ENCODE results near the gene NR2E1. TPM values are rescaled to one million over a fixed set of nuclear protein-coding genes. Genes with fewer than 3 reads are reported as not detected.

The NR2E1 gene
- total RNA-seq, 1 experiment from 2014 or later = not detected

- Histone ChIP-seq H2AFZ (ENCODE audit: low read length) (no peak overlapping the region), H3K27me3 (ENCODE audit: insufficient read depth, low read length) (peaks cover 96% of the 10 kb centered on the region), H3K23me2 (ENCODE audit: insufficient read length, low read depth, low read length, poor library complexity, severe bottlenecking) (peaks cover 4% of the 10 kb centered on the region), H4K20me1 (ENCODE audit: control insufficient read depth, insufficient read depth, insufficient read length) (no peaks in the 10 kb centered on the region), H3K18ac (ENCODE audit: insufficient read length, low read depth, low read length) (no peak overlapping the region), H3K56ac (ENCODE audit: insufficient read length, low read depth, low read length) (no peak overlapping the region), H2AK5ac (ENCODE audit: insufficient read length, low read length) (no peak overlapping the region), H3K79me2 (ENCODE audit: insufficient read depth, low read length) (no peaks in the 10 kb centered on the region), H2BK5ac (ENCODE audit: insufficient read length, low read length) (no peak overlapping the region), H3K9me3 (ENCODE audit: control insufficient read depth, low read depth, low read length) (no peaks in the 10 kb centered on the region), H2BK120ac (ENCODE audit: low read depth, low read length, poor library complexity, severe bottlenecking) (no peak overlapping the region), H3K9ac (ENCODE audit: extremely low read depth, insufficient read length, low read length) (no peak overlapping the region), H3T11ph (ENCODE audit: low read length) (no peak overlapping the region), H3K27ac (ENCODE audit: insufficient read length, low read depth, low read length) (no peak overlapping the region), H4K8ac (replicated peaks; ENCODE audit: insufficient read length, low read depth, low read length) (no peak overlapping the region), H4K91ac (ENCODE audit: insufficient read length, low read depth, low read length) (no peak overlapping the region), H3K4me2 (ENCODE audit: insufficient read depth, insufficient read length, low read length) (peak overlapping the region; percentile 44), H2BK15ac (ENCODE audit: low read depth, low read length) (no peak overlapping the region), H3K79me1 (ENCODE audit: insufficient read depth, low read depth, low read length, poor library complexity, severe bottlenecking) (no peaks in the 10 kb centered on the region), H3K23ac (ENCODE audit: insufficient read length, low read depth, low read length) (no peak overlapping the region), H3K4me1 (ENCODE audit: insufficient read depth, low read length) (peaks cover 6% of the 10 kb centered on the region), H2BK20ac (ENCODE audit: low read depth, low read length, poor library complexity, severe bottlenecking) (no peak overlapping the region), H3K14ac (ENCODE audit: insufficient read depth, low read length) (no peak overlapping the region), H2BK12ac (ENCODE audit: insufficient read length, low read depth, low read length) (no peak overlapping the region), H3K4ac (ENCODE audit: low read depth, low read length) (no peak overlapping the region), H4K5ac (ENCODE audit: insufficient read length, low read depth, low read length) (no peak overlapping the region)
- DNase-seq = peak; percentile 45
- Mint-ChIP-seq H3K27ac (no peak overlapping the region), H3K4me3 (peak overlapping the region; percentile 49 to 73), H3K9me3 (peaks cover 3 to 18% of the 10 kb centered on the region in 2 experiments; a peak in 4 of 5 replicates), H3K27me3 (ENCODE audit: low read depth) (peaks cover 98% of the 10 kb centered on the region), H3K36me3 (ENCODE audit: insufficient read depth in 1 of 3, low read depth in 3 of 3) (no peaks in the 10 kb centered on the region; a peak in 2 of 7 replicates), H3K4me1 (peaks cover 51 to 58% of the 10 kb centered on the region in 2 experiments)
- WGBS (ENCODE audit: extremely low coverage, insufficient read length, low lambda C conversion rate) = no CpG with 5 or more reads among the region's 24 CpGs
- TF ChIP-seq CTCF (conservative IDR thresholded peaks at IDR 0.05) = no peak
These were observed 46.1 kb upstream of the NR2E1 start for GRCh38 chr6:108119769-108120141.
